CD4-positive, alpha-beta T cell treated with Interleukin-15 for 1 hour (primary cell): ENCODE results near the gene GSS.
A peak's percentile ranks its signal among the peaks of the same experiment; 100 is the strongest.
"Not testable (repeated sequence)": the region's sequence is repeated elsewhere in the genome, so short reads cannot be mapped to it uniquely, and the experiment has no call there.

Experiments used
- DNase-seq: peaks from one replicate; pipeline ENCODE4 v3.0.0-alpha.2; 2020

GSS gene

GRCh38 chr20:34896086-34896621, 59.5 kb downstream of the GSS start:
- DNase-seq: no peak

GRCh38 chr20:34895465-34895864, 60.1 kb downstream of the GSS start:
- DNase-seq: no peak

GRCh38 chr20:34894723-34895122, 60.9 kb downstream of the GSS start:
- DNase-seq: no peak

GRCh38 chr20:34892671-34893070, 62.9 kb downstream of the GSS start:
- no peak for DNase-seq

GRCh38 chr20:34891166-34892062, 64.2 kb downstream of the GSS start:
- peak; percentile 28 for DNase-seq

- DNase-seq: no peak
Observed at GRCh38 chr20:34888468-34888867, 67.1 kb downstream of the GSS start.

- no peak for DNase-seq
Observed at GRCh38 chr20:34887023-34887422, 68.6 kb downstream of the GSS start.

- DNase-seq: no peak
Observed at GRCh38 chr20:34886122-34886521, 69.5 kb downstream of the GSS start.

- no peak for DNase-seq
Observed at GRCh38 chr20:34884260-34884659, 71.3 kb downstream of the GSS start.

- DNase-seq: no peak
Observed at GRCh38 chr20:34883809-34884208, 71.8 kb downstream of the GSS start.

- no peak for DNase-seq
Observed at GRCh38 chr20:34883087-34883688, 72.4 kb downstream of the GSS start.

GRCh38 chr20:34881689-34882088, 73.9 kb downstream of the GSS start:
- DNase-seq: no peak

- not testable (repeated sequence) for DNase-seq
Observed at GRCh38 chr20:34880971-34881370, 74.6 kb downstream of the GSS start.

GRCh38 chr20:34880215-34880850, 75.3 kb downstream of the GSS start:
- no peak for DNase-seq
